H1 (cell line): ENCODE measurements around the gene RLN2. TPM values are rescaled to one million over a fixed set of nuclear protein-coding genes. Genes with fewer than 3 reads are reported as not detected.
A peak's percentile ranks its signal among the peaks of the same experiment; 100 is the strongest.
"Not testable (repeated sequence)": the region's sequence is repeated elsewhere in the genome, so short reads cannot be mapped to it uniquely, and the experiment has no call there.

ENCODE experiments used
- CTCF ChIA-PET: fragments of 300-600 bp; sonication (Branson Sonifier 250); formaldehyde crosslinking; loops from one replicate; lab custom pipeline; 2021; ENCODE audit not compliant: partially characterized antibody; lab: Charles Lee
- POLR2A ChIA-PET: fragments of 300-600 bp; sonication (Branson Sonifier 250); formaldehyde crosslinking; loops from one replicate; lab custom pipeline; 2021; ENCODE audit warnings: inconsistent platforms; ENCODE audit not compliant: partially characterized antibody; lab: Charles Lee
- DNase-seq, 2 experiments: peaks; one replicate each; pipeline versions ENCODE4 v3.0.0 to v3.0.0-alpha.2; 2010 to 2022; ENCODE audit warnings: low spot score in 2 of 2, low read depth in 1 of 2, mixed read lengths in 1 of 2
- FAIRE-seq: peaks from 2 replicates; lab custom pipeline; 2011; peaks lifted over from hg19 to GRCh38; lab: Jason Lieb, UNC
- H2AFZ ChIP-seq: 2 replicates; pipeline ENCODE4 v1.8.1; 2012; ENCODE audit warnings: low read length, inconsistent platforms
- H2AK5ac ChIP-seq: 2 replicates; pipeline ENCODE4 v1.6.1; 2013; ENCODE audit warnings: low read depth, low read length
- H2BK120ac ChIP-seq: replicated peaks from 2 replicates; pipeline ENCODE3; 2013; ENCODE audit warnings: low read depth, low read length, inconsistent platforms
- H2BK12ac ChIP-seq: 2 replicates; pipeline ENCODE4 v1.6.1; 2013; ENCODE audit warnings: low read depth, low read length
- H2BK15ac ChIP-seq: 2 replicates; pipeline ENCODE4 v1.6.1; 2013; ENCODE audit warnings: low read length
- H2BK20ac ChIP-seq: 2 replicates; pipeline ENCODE4 v1.6.1; 2013; ENCODE audit warnings: low read length
- H2BK5ac ChIP-seq: 2 replicates; pipeline ENCODE4 v1.6.1; 2013; ENCODE audit warnings: low read depth, low read length
- H3K14ac ChIP-seq: 2 replicates; pipeline ENCODE4 v1.6.1; 2013; ENCODE audit warnings: inconsistent platforms; ENCODE audit not compliant: insufficient read length
- H3K18ac ChIP-seq: 2 replicates; pipeline ENCODE4 v1.6.1; 2013; ENCODE audit warnings: low read length; ENCODE audit errors: extremely low read depth
- H3K23ac ChIP-seq: 2 replicates; pipeline ENCODE4 v1.6.1; 2013; ENCODE audit warnings: inconsistent platforms; ENCODE audit not compliant: insufficient read length
- H3K23me2 ChIP-seq: 2 replicates; pipeline ENCODE4 v1.6.1; 2013; ENCODE audit warnings: low read depth, low read length
- H3K27ac ChIP-seq: 2 replicates; pipeline ENCODE4 v1.6.1; 2011; ENCODE audit warnings: low read depth, low read length, inconsistent platforms
- H3K27me3 ChIP-seq, 4 experiments: replicated peaks in 1 of 4; 1 replicate in 1 of 4; 2 replicates in 3 of 4; pipeline versions ENCODE4 v1.6.1 to v1.8.1; 2011 to 2013; ENCODE audit warnings: low read length in 3 of 4, mild to moderate bottlenecking in 3 of 4, inconsistent platforms in 2 of 4, mixed read lengths in 2 of 4, moderate library complexity in 1 of 4; ENCODE audit not compliant: control insufficient read depth in 3 of 4, insufficient read depth in 3 of 4; ENCODE audit errors: extremely low read depth in 1 of 4
- H3K36me3 ChIP-seq, 4 experiments: 2 replicates each; pipeline versions ENCODE4 v1.6.1 to v1.8.1; 2011 to 2013; ENCODE audit warnings: mild to moderate bottlenecking in 4 of 4, low read length in 3 of 4, moderate library complexity in 2 of 4, control low read depth in 1 of 4, inconsistent platforms in 1 of 4; ENCODE audit not compliant: insufficient read depth in 4 of 4, control insufficient read depth in 2 of 4
- H3K4ac ChIP-seq: replicated peaks from 2 replicates; pipeline ENCODE3; 2013; ENCODE audit warnings: low read length, low read depth, mixed read lengths, inconsistent platforms; ENCODE audit not compliant: insufficient read length
- H3K4me1 ChIP-seq, 4 experiments: replicated peaks in 1 of 4; 1 replicate in 1 of 4; 2 replicates in 3 of 4; pipeline versions ENCODE4 v1.6.1 to v1.8.1; 2011 to 2013; ENCODE audit warnings: low read length in 3 of 4, inconsistent platforms in 2 of 4, mixed read lengths in 1 of 4; ENCODE audit not compliant: insufficient read depth in 4 of 4, control insufficient read depth in 3 of 4
- H3K4me2 ChIP-seq, 2 experiments: 2 replicates each; pipeline versions ENCODE4 v1.6.1 to v1.8.1; 2011 to 2013; ENCODE audit warnings: low read depth in 2 of 2, low read length in 2 of 2, control low read depth in 1 of 2, inconsistent platforms in 1 of 2, mild to moderate bottlenecking in 1 of 2; ENCODE audit not compliant: insufficient read depth in 1 of 2
- H3K4me3 ChIP-seq, 4 experiments: fragments of 200-600, 300-600 bp in 1 of 4; sonication (generic), shearing (Covaris generic), sonication (Bioruptor Twin) in 1 of 4; 2 replicates each; pipeline versions ENCODE4 v1.5.1 to v1.8.1; 2011 to 2016; ENCODE audit warnings: low read length in 4 of 4, low read depth in 3 of 4, control low read depth in 2 of 4, inconsistent platforms in 2 of 4, mild to moderate bottlenecking in 2 of 4, mixed read lengths in 1 of 4, moderate library complexity in 1 of 4; ENCODE audit not compliant: insufficient read depth in 2 of 4; ENCODE audit errors: extremely low read depth in 1 of 4
- H3K56ac ChIP-seq: replicated peaks from 2 replicates; pipeline ENCODE3; 2013; ENCODE audit warnings: low read depth, mild to moderate bottlenecking, mixed read lengths, low read length, inconsistent platforms; ENCODE audit not compliant: insufficient read length
- H3K79me1 ChIP-seq: 2 replicates; pipeline ENCODE4 v1.6.1; 2013; ENCODE audit warnings: low read depth, low read length, control low read depth
- H3K79me2 ChIP-seq, 2 experiments: 2 replicates each; pipeline versions ENCODE4 v1.6.1 to v1.8.1; 2012 to 2013; ENCODE audit warnings: low read length in 2 of 2, mild to moderate bottlenecking in 2 of 2, inconsistent platforms in 1 of 2; ENCODE audit not compliant: insufficient read depth in 2 of 2, control insufficient read depth in 1 of 2
- H3K9ac ChIP-seq, 4 experiments: replicated peaks in 1 of 4; 1 replicate in 1 of 4; 2 replicates in 3 of 4; pipeline versions ENCODE4 v1.6.1 to v1.8.1; 2011 to 2013; ENCODE audit warnings: low read depth in 3 of 4, low read length in 3 of 4, control low read depth in 2 of 4, mild to moderate bottlenecking in 2 of 4, moderate library complexity in 2 of 4, inconsistent platforms in 1 of 4; ENCODE audit errors: extremely low read depth in 1 of 4
- H3K9me3 ChIP-seq, 2 experiments: 2 replicates each; pipeline versions ENCODE4 v1.6.1 to v1.8.1; 2012 to 2013; ENCODE audit warnings: mild to moderate bottlenecking in 2 of 2, moderate library complexity in 2 of 2, control low read depth in 1 of 2, inconsistent platforms in 1 of 2, low read depth in 1 of 2, low read length in 1 of 2, mixed read lengths in 1 of 2; ENCODE audit not compliant: insufficient read depth in 2 of 2
- H4K20me1 ChIP-seq, 2 experiments: replicated peaks in 1 of 2; 2 replicates each; pipeline versions ENCODE3 to v1.8.1; 2011 to 2013; ENCODE audit warnings: inconsistent platforms in 2 of 2, low read length in 2 of 2, mild to moderate bottlenecking in 1 of 2; ENCODE audit not compliant: insufficient read depth in 2 of 2, control insufficient read depth in 1 of 2
- H4K5ac ChIP-seq: 2 replicates; pipeline ENCODE4 v1.6.1; 2013; ENCODE audit warnings: low read length, low read depth, mixed read lengths, inconsistent platforms; ENCODE audit not compliant: insufficient read length
- H4K8ac ChIP-seq: 2 replicates; pipeline ENCODE4 v1.8.0; 2013; ENCODE audit warnings: mild to moderate bottlenecking, moderate library complexity, low read length, inconsistent platforms; ENCODE audit not compliant: insufficient read depth; ENCODE audit errors: extremely low read depth
- H4K91ac ChIP-seq: replicated peaks from 2 replicates; pipeline ENCODE3; 2013; ENCODE audit warnings: low read length, mixed read lengths, inconsistent platforms; ENCODE audit not compliant: insufficient read length
- CHD2 ChIP-seq: IDR thresholded peaks from 2 replicates; pipeline ENCODE4 v1.6.1; 2012; ENCODE audit warnings: low read length, improper control_type of control experiment
- GABPA ChIP-seq: IDR thresholded peaks from 2 replicates; pipeline ENCODE4 v1.6.1; 2011; ENCODE audit warnings: mild to moderate bottlenecking, low read length, moderate library complexity, borderline replicate concordance; ENCODE audit not compliant: insufficient read depth
- NANOG ChIP-seq: IDR thresholded peaks from 2 replicates; pipeline ENCODE4 v1.6.1; 2011; ENCODE audit warnings: low read length, low read depth, mild to moderate bottlenecking, inconsistent platforms; ENCODE audit not compliant: insufficient read depth, poor library complexity, severe bottlenecking
- SP1 ChIP-seq: IDR thresholded peaks from 2 replicates; pipeline ENCODE4 v1.6.1; 2011; ENCODE audit warnings: low read depth, low read length
- WGBS, 2 experiments: shearing (Covaris generic) in 1 of 2; methylation state at CpG; one replicate each; pipeline versions ENCODE4 v1.1.6 to v1.1.7; 2013 to 2015; ENCODE audit warnings: low lambda C conversion rate in 2 of 2, mixed read lengths in 2 of 2, inconsistent platforms in 1 of 2, low coverage in 1 of 2, missing lambda C conversion rate in 1 of 2; ENCODE audit not compliant: insufficient replicate concordance in 2 of 2, insufficient coverage in 1 of 2, insufficient read length in 1 of 2; ENCODE audit errors: extremely low coverage in 1 of 2, missing lambda C conversion rate in 1 of 2; 5-methylcytosine and 5-hydroxymethylcytosine counted together
- polyA plus RNA-seq, 7 experiments: library from polyadenylated mRNA; depleted of rRNA in 3 of 7; stranded (reverse) in 5 of 7; unstranded in 2 of 7; fragments of >200 nt in 5 of 7; fragments of 200-250 nt in 2 of 7; gene quantifications; 1 replicate in 5 of 7; 2 replicates in 1 of 7; 4 replicates in 1 of 7; pipeline versions ENCODE4 v1.2.1 to v1.2.3, GENCODE V29; 2011 to 2013; ENCODE audit warnings: missing spikeins in 2 of 7, mixed read lengths in 2 of 7
- total RNA-seq: library from RNA; stranded (reverse); fragmentation: NEBNext Ultra II Directional; extraction: Animal tissue kit (Norgen Biotek cat#: 25700); gene quantifications from 2 replicates; pipeline ENCODE4 v1.2.1, GENCODE V29; 2021

The RLN2 gene
- total and polyA plus RNA-seq, 2 of the 8 experiments (the other 6 are each of a cell fraction or from before 2014, with no cell fraction given): 4.5 to 6.0 TPM

- no peak for TF ChIP-seq GABPA
- no peak for TF ChIP-seq CHD2
- no peak for TF ChIP-seq NANOG
- no peak for TF ChIP-seq SP1
- TF ChIP-seq, all 59 proteins: peak for 0
These were observed 48.2 kb upstream of the RLN2 start (continued) for GRCh38 chr9:5352637-5353248.

GRCh38 chr9:5338992-5339981 is 34.8 kb upstream of the RLN2 start, which contains the start of gene RLN1:
Gene RLN1 (minus strand): TSS chr9:5339876. CDS start chr9:5339746, 130 bp downstream.
- not testable (repeated sequence) for H4K91ac ChIP-seq, H3K9ac ChIP-seq, H2BK20ac ChIP-seq, H3K9me3 ChIP-seq, H3K23ac ChIP-seq, H4K8ac ChIP-seq, H4K20me1 ChIP-seq, H3K56ac ChIP-seq, H3K79me1 ChIP-seq, H2BK120ac ChIP-seq, H2BK12ac ChIP-seq, H3K23me2 ChIP-seq, H3K36me3 ChIP-seq, H2BK5ac ChIP-seq, H3K4me1 ChIP-seq, H3K27me3 ChIP-seq, H3K18ac ChIP-seq, H4K5ac ChIP-seq, H3K27ac ChIP-seq, H2AK5ac ChIP-seq, H3K79me2 ChIP-seq, H3K14ac ChIP-seq, H3K4ac ChIP-seq, H2BK15ac ChIP-seq
- POLR2A ChIA-PET: interaction anchor here (1.2 kb wide), 1 partner anchor 13 kb away, joined by 3 read pairs; no protein-coding TSS in a partner anchor
- H3K4me2 ChIP-seq: peak within 1 kb of the TSS; percentile 10 to 60; a peak in 3 of 4 replicates
- peak within 1 kb of the TSS in 2 of 4 experiments; percentile 16 to 50; a peak in 3 of 8 replicates for H3K4me3 ChIP-seq
- DNase-seq (peak in 1 of 2 experiments; percentile 62), FAIRE-seq (peak; percentile 100)
- peak within 1 kb of the TSS; percentile 92 for H2AFZ ChIP-seq
- 12% methylated on average over 14 of the region's 50 CpGs; no CpG with 5 or more reads in 1 of the 2 experiments for WGBS, 2 experiments
- CTCF ChIA-PET: interaction anchor here (0.7 to 0.9 kb wide), 2 partner anchors 11 to 12 kb away, joined by 3 read pairs; no protein-coding TSS in a partner anchor
